ENCODE measurements around the gene HRH2.

Gene HRH2

DNA sequence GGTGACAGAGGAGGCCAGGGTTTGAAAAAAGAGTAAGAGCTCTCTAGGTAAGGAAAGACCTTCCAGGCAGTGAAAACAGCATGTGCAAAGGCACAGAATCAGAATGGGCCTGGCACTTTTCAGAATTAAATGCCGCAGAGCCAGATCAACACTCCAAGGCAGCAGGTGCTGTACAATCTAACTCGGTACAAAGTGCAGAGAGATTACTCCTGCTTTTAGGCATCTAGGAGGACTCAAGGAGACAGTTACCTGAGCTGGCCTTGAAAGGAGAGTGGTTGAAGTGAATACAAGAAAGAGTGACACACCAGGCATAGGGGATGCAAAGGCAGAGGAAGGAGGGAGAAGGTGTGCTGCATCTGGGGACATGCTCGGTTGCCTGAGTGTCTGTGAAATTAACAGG lies 21.5 kb downstream of the HRH2 start:
- DNase-seq, result no peak

DNA sequence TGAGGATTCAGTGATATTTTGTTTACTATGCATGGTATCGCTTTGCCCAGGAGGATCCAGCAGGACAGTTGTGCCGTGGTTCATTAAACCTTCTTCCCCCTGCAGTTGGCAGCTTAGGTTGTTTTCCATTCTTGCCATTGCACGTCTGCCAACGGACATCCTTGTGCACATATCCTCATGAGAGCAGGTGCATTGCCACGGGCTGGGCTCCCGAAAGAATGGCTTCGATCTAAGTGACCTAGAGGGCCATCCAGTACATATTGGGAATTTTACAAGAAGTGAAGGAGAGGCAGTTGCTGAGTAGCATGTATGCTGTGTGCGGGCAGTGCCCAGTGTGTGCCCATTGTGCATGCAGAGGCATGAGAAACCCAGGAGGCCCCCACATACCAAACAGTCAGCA lies 22.1 kb downstream of the HRH2 start:
- no peak for DNase-seq

DNA sequence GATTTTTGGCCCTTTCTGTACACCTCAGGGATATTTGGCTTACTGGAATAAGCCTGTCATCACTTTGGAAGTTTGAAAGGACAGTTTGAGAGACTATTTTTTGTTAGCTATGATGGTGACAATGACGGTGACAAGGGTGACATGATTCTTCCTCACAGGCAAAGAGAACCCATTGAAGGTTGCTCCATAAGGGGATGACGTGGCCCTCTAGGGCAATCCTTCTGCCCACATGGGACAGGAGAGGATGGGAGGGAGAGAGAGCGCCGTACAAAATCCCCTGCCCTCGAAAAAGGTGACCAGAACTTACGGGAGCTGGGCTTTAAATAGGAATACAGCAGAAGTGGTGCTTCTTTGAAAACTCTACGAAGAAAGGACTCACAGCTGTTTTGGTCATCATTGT lies 22.6 kb downstream of the HRH2 start:
- DNase-seq, result no peak

DNA sequence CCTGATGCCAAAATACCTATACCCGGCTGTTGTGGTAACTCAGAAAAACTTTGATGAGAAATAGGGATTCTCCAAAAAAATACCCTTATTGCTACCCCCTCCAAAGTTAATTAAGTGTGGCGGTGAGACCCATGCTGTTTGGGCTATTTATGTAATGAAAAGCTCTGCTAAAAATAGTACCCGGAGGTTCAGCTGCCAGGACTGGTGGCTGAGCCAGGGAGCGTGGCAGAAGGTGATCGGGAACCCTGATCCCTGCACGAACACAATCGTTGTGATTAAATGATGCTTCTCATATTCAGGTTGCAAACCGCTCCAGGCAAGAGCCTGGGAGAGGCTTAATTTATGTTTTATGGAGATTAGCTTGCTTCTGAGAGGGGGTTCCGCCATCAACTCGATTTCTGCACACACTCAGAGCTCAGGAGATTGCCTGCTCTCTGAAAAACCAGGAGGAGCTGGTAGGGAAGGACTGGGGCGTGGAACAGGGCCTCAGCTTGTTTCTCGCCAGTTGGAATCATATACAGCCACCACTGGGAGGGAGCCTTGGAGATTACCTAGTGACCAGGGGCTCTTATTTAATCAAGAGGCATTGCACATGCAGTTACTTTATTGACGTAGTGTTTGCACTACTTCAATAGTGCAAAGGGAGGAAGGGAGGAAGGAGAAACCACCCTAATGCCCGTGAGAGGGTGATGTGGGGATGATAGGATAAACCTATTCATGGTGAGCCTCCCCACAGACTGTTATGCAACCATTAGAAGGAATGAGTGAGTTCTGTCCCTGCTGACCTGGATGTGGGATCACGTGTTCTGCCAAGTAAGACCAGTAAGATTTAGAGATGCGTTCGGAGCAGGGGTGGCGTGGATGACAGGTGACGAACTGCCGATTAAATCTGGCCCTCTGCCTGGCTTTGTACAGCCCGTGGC lies 23.4 kb downstream of the HRH2 start:
- DNase-seq, result no peak

DNA sequence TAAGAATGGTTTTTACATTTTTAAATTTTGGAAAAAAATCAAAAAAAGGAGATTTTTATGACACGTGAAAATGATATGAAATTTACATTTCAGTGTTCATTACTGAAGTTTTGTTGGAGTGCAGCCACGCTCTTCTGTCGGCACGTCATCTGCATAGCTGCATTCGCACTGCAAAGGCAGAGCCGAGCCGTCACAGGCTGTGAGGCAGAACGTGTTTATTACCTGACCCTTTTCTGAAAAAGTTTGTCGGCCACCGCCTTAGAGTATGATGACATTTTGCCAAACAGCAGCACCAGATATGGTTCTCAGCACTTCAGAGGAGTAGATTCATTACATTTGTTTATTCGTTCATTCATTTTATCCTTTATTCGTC lies 24.1 kb downstream of the HRH2 start:
- no peak for DNase-seq

DNA sequence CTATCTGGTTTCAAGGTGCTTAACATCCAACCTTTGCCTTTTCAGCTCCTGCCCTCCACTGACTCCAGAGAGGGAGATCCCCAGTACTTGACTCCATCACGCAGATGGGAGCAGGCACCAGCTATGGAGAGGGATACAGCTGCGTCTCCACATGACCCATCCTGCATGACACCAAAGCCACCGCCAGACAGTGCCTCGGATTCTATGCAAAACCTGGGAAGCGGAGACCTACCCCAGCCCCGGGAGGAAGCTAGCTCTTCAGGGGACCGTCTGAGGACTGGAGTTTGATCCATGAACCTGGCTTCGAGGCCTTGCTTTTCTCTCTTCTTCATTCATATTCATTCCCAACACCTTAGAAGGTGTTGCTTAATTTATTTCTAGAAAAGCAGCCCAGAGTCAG lies 24.8 kb downstream of the HRH2 start:
- DNase-seq, result no peak

DNA sequence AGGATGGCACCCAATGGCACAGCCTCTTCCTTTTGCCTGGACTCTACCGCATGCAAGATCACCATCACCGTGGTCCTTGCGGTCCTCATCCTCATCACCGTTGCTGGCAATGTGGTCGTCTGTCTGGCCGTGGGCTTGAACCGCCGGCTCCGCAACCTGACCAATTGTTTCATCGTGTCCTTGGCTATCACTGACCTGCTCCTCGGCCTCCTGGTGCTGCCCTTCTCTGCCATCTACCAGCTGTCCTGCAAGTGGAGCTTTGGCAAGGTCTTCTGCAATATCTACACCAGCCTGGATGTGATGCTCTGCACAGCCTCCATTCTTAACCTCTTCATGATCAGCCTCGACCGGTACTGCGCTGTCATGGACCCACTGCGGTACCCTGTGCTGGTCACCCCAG lies 25.4 kb downstream of the HRH2 start:
- DNase-seq, result no peak

DNA sequence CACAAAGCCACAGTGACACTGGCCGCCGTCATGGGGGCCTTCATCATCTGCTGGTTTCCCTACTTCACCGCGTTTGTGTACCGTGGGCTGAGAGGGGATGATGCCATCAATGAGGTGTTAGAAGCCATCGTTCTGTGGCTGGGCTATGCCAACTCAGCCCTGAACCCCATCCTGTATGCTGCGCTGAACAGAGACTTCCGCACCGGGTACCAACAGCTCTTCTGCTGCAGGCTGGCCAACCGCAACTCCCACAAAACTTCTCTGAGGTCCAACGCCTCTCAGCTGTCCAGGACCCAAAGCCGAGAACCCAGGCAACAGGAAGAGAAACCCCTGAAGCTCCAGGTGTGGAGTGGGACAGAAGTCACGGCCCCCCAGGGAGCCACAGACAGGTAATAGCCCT lies 26.1 kb downstream of the HRH2 start:
- DNase-seq, result no peak

DNA sequence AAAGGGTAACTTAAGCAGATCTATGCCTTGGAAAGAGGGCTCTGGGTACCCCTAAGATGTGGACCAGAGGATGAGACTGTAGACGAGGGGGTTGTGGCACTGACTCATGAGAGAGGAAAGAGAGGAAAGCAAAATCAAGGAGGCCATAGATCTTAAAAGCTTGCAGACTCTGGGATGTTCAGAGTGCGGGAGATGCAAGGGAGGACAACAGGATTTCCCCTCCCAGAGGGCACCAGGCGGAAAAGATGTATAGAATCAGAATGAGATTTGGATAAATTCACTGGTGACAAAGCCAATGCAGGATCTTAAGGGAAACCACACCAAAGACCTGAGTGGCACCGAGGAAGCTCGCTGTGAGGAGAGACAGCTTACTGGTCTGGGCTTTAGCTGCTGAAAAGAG lies 27.1 kb downstream of the HRH2 start:
- no peak for DNase-seq

DNA sequence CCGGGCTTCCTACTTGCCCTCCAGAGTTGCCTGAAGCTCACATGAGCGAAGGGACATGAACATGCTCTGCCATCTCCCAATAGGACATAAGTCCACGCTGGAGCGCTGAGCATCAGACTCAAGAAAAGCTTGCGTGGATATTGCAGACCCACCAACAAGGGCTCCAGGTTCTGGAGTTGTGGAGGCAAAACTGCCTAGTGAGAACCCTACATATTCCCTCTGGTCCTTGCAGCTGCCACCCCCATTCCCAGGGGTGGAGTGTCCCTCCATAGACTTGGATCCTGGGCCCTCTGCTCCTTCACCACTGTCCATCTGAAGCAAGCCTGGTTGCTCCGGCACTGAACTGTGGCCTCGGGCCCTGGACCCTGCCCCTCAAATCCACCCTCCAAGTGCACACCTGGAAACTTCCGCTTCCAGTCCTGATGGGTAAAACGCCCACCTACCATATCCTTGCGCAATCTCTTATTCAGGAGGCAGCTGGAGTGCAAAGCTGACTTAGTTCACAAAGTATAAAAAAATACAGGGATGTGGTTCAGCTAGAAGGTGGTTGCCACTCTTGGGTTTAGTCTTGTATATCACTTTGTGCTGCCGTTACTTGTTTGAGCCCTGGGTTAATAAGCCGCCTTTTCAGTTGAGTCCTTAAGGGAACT lies 28.0 kb downstream of the HRH2 start:
- DNase-seq, result no peak

DNA sequence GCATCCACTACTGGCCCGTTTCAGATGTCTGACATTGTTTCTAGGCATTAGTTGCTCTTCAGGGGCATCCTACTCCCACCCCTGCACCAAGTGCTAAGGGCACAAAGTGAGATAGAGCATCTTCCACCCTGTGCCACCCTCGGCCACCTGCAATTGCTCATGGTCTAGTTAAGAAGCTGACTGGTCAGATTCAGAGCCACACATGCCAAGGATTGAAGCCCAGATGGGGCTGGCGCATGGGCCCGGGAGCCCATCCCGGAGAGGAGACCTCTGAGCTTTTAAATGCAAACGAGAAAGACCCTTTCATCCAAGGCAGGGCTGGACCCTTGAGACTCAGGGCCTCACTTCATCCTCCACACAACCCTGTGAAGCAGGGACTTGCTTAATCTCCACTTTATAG lies 28.5 kb downstream of the HRH2 start:
- no peak for DNase-seq

DNA sequence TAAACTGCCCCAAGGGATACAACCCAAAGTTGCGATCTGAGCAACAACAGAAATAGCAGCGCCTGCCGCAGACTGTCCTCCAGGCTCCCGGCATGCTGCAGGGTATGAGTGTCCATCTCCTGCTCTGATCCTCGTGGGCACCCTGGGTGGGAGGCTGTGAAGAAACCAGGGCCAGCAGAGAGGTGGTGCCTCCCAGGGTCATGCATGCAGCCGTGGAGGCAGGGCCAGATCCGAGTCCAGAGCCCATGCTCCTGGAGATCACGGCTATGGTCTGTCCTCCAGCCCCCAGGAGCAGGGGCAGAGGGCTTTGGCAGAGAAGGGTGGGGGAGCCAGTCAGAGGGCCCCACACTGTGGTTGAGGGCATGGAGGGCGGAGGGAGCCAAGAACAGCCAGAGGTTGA lies 29.0 kb downstream of the HRH2 start:
- no peak for DNase-seq

DNA sequence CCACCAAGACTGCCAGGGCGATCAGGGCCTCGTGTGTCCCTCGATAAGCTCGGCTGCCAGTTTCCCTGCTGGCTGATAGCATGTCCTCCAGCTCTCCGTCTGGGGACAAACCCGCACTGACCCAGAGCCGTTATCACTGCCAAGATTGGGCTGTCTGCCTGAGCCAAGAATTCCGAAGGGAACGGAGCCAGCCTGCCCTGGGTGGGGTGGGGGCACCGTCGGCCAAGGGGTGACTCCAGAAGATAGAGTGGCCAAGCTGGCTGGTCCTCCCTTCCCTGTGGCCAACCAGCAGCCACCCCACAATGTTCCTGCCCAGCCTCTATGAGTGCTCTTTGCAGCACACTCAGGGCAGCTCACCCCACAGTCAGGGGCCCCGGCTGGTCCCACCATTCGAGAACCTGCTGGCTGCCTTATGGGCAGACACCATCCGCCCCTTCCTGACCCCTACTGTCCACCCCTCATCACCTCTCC lies 29.4 kb downstream of the HRH2 start:
- no peak for DNase-seq

DNA sequence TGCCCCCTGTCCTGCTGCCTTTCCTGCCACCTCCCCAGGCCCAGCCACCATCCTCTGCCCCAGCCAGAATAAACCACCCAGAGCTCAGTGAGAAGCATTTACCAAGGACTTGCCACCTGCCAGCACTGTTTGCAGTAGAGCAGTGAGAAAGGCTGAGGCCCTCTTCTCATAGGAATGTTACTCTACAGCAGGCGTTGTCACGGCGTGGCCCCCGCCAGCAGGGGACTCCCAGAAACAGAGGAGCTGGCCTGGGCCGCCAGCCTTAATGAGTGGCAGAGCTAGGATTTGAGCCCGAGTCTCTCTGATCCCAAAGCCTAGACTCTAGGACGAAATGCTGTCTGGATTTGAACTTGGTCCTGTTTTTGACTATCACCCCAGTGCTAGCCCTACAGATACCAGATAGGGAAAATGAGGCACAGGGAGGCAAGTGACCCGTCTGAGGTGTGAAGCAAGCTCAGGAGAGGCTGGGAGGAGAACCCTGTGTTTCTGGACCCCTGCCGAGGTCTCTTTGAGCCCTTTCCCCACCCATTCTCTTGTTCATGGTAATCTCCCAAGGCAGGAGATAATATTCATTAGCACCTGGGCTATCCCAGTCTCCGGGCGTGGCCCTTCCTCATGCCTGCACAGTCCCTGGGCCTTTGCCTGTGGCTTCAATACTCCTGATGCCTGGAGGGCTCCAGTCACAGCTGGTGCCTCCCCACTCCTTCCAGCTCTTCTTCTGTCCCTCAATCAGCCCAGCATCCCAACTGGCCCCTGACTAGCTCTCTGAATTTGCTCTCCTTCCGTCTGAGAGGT lies 30.7 kb downstream of the HRH2 start:
- no peak for DNase-seq

DNA sequence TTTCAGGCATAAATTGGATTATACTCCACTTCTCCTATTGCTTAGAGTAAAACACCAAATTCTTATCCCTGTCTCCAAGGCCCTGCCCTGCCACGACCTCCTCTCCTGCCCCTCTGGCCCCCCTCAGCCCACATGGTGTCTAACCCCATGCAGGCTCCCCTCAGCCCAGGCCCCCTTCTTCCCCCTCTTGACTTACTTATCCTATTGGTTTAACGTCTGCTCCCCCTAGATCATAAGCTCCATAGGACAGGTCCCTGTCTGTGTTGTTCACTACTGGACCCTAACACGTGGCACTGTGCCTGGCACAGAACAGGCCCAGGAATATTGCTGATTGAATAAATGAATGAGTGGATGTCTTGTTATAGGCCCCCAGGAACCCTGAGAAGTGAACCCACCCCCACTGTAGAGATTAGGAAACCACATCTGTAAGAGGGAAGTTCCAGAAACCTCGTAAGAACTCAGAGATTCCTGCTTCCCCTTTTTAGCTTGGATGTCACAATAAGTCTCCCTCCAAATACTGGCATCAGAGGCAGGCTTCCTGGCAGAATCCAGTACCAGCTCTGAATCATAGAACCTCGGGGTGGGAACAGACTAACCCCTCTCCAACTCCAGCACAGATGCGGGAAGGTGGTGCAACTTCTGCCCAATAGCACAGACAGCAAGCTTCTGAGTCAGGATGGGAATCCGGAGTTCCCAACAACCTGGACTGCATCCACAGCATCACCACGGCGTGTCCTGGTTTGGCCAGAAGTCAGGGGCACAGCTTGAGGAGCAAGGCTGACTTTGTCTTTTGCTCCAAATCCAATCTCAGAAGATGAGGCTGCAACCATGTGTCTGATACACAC lies 31.5 kb downstream of the HRH2 start:
- DNase-seq, result no peak

DNA sequence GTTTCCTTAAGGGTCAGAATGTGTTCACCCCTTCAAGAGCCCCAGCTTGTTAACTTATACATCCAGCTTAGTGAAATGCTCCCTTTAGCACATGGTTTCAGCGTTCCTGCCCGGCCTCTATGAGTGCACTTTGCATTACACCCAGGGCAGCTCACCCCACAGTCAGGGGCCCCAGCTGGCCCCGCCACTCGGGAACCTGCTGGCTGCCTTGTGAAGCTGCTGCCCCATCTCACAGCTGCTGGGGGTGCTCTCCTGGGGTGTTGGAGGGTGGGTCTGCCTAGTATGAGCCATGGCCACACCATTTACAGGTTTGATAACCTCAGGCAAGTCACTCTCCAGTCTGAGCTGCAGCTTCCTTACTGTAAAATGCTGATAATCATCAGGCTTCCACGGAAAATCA lies 32.2 kb downstream of the HRH2 start:
- DNase-seq, result no peak

DNA sequence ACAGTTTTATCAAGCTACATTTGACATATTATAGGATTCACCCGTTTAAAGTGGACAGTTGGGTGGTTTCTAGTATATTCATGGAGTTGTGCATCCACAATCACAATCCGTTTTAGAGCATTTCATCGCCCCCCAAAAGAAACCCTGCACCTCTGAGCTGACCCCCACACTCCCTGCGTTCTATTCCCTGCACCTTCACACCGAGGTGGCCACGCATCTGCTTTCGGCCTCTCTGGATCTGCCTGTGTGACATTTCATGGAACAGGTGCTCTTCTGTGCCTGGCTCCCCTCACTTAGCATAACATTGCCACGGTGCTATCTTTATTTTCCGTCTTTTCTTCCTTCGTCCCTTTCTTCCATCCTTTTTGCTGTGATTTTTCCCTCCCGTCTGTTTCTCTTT lies 32.7 kb downstream of the HRH2 start:
- no peak for DNase-seq

DNA sequence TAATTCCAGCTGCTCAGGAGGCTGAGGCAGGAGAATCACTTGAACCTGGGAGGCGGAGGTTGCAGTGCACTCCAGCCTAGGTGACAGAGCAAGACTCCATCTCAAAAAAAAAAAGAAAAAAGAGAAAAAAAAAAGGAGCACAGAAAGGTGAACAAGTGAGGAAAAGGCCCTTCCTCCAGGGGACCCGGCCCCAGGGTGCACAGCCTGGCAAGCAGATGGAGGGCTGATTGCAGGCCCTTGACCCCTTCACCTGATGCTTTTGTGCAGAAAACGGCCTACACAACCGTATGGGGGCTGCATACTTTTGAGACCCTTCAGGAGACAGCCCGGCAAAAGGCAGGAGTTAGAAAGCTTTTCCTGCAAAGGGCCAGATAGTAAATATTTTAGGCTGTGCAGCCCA lies 33.9 kb downstream of the HRH2 start:
- no peak for DNase-seq

DNA sequence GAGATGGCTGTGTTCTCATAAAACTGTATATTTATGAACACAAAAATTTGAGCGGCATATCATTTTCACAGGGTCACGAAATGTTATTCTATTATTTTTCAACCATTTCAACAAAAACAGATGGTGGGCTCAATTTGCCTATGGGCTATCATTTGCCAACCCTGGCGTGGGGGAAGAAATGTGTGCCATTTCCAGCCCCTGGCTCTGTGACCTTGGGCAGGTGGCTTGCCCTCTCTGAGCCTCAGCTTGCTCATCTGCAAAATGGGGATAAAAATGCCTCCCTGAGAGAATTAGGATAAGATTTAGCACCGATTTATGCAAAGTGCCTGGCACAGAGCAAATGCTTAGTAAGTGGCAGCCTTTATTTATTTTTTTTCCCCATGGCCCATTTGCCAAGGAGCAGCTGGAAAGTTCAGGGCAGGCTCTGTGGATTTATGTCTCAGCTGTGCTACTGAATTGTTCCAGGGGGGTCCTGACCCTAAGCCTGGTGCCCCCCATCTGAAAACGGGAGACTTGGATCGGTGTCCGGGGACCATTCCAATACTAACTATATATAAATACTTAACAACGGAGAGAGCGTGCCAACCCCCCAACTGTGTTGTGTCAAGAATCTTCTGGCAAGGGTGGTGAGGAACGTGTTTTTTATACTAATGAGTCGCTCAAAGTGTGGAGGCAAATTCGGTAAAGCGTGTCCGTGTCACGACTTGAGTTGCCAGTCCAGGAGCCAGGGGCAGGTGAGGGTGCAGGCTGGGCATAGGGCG lies 34.5 kb downstream of the HRH2 start:
- DNase-seq, result no peak

DNA sequence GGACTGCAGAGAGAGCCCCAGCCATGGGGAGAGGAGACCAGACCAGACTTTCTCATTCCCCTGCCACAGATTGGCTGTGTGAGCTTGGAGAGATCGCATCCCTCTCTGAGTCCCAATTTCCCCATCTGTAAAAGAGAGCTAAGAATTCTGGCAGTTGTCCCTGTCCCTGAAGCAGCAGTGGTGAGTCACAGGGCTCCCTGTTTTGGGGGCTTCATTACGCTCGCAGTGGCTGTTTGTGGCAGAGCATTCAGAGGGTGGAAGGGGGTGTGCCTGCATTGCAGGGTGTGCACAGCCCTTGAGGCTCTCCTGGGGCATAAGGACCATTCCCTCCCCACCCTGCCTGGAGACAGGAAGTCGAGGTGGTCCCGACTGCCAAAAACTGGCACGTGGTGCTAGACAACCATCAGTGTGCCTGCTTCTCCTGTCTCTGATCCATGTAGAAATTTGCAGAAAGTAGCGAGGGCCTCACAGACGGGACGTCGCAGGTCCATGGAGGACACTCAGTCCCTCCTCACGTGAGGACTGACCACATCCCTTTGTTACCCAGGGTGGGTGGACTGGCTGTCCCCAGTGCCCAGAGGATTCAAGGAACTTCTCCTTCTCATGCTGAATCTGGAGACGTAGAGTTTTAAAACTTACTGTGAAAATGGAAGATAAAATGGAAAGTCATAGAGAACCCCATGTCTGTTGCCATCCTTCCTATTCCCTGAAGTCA lies 35.3 kb downstream of the HRH2 start:
- no peak for DNase-seq

DNA sequence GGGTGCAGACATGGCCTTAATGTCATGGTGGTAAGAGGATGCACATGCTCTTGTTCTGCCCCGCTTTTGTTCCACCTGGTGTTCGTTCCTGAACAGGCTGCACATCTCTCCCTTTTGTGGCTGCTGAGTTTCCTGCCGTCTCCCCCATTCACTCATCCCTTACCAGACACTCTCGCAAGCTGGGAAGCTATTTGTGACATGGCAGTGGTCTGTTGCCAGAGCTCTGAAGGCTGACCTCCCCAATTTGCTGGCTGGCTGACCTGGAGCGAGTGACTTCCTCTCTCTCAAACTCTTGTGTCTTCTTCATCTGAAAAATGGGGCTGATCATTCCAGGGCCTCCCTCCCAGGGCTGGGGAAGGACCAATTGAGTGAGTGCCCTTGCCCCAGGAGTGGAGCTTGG lies 35.9 kb downstream of the HRH2 start:
- no peak for DNase-seq

Measured in SHP77 (cell line).